ENCODE data around the gene ERVFRD-1.

ERVFRD-1 gene

DNA sequence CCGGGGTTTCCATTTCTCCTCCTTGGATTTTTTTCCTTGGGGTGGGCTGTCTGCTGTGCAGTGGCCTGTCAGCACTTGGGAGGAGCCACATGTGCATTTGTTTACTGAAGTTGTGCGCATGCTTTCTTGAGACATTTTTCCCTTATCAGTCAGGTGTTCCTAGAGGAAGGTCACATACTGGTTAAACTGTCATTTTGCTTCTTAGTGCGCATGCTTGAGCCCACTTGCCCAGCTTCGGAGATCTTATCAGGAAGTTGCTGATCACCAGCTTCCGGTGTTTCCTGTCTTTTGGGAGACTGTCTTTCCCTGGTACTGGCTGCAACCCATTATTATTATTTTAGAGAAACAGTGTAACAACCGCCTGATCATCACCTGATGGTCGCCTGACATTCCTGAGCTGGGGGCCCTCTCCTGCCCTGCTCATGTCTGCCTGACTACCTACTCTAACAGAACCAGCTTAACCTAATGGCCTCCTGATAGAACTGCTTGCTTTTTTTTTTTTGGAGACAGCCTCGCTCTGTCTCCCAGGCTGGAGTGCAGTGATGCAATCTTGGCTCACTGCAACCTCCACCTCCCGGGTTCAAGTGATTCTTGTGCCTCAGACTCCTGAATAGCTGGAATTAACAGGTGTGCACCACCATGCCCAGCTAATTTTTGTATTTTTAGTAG lies 378 bp upstream of the ERVFRD-1 start:
- TF ChIP-seq, protein P1, sequence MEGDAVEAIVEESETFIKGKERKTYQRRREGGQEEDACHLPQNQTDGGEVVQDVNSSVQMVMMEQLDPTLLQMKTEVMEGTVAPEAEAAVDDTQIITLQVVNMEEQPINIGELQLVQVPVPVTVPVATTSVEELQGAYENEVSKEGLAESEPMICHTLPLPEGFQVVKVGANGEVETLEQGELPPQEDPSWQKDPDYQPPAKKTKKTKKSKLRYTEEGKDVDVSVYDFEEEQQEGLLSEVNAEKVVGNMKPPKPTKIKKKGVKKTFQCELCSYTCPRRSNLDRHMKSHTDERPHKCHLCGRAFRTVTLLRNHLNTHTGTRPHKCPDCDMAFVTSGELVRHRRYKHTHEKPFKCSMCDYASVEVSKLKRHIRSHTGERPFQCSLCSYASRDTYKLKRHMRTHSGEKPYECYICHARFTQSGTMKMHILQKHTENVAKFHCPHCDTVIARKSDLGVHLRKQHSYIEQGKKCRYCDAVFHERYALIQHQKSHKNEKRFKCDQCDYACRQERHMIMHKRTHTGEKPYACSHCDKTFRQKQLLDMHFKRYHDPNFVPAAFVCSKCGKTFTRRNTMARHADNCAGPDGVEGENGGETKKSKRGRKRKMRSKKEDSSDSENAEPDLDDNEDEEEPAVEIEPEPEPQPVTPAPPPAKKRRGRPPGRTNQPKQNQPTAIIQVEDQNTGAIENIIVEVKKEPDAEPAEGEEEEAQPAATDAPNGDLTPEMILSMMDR (IDR thresholded peaks at IDR 0.05; ENCODE audit: extremely low read depth, missing control alignments), result no peak
- no peak for DNase-seq (ENCODE audit: low spot score)

DNA sequence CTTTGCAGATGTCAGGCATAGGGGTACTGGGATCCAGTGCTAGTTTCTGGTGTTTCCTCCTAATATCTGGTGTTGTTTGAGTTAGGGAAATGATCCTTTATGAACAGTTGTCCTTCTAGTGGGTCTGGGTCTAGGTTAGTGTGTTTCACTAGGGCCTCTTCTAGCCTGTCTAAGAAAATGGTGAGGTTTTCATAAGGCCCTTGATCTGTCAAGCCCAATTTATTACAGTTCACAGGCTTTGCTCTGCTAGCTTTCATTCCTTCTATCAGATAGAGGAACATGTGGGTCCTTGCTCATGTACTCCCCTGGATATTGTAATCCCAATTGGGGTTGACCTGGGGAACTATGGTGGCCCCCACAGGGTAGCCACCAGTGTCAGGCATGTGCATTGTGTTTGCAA lies 2.8 kb downstream of the ERVFRD-1 start:
- DNase-seq (ENCODE audit: low spot score), result no peak
- TF ChIP-seq, protein P1 (IDR thresholded peaks at IDR 0.05; ENCODE audit: extremely low read depth, missing control alignments), result no peak

- TF ChIP-seq, protein P1 (IDR thresholded peaks at IDR 0.05; ENCODE audit: extremely low read depth, missing control alignments), result no peak
- no peak for DNase-seq (ENCODE audit: low spot score)
These were observed 8.5 kb downstream of the ERVFRD-1 start for GRCh38 chr6:11103065-11103464.

DNA sequence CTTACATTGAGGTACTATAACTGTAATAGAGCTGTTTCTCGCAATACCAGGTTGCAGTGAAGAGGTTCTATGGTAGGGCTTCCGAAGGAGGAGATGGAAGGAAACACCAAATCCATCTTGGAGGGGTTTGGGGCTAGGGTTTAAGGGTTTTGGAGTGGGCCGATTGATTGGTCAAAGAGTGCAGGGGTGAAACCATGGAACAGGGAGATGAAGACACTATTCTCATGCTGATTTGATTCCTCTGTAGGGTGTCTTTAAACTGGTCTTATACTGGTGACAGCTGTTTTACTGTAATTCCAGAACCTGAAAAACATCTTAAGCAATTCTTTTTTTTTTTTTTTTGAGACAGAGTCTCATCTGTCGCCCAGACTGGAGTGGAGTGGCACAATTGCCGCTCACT lies 10.1 kb downstream of the ERVFRD-1 start:
- TF ChIP-seq, protein P1 (IDR thresholded peaks at IDR 0.05; ENCODE audit: extremely low read depth, missing control alignments), result no peak
- no peak for DNase-seq (ENCODE audit: low spot score)

- no peak for DNase-seq (ENCODE audit: low spot score)
- TF ChIP-seq, protein P1 (IDR thresholded peaks at IDR 0.05; ENCODE audit: extremely low read depth, missing control alignments), result no peak
These were observed 13.5 kb downstream of the ERVFRD-1 start for GRCh38 chr6:11098004-11098403.

DNA sequence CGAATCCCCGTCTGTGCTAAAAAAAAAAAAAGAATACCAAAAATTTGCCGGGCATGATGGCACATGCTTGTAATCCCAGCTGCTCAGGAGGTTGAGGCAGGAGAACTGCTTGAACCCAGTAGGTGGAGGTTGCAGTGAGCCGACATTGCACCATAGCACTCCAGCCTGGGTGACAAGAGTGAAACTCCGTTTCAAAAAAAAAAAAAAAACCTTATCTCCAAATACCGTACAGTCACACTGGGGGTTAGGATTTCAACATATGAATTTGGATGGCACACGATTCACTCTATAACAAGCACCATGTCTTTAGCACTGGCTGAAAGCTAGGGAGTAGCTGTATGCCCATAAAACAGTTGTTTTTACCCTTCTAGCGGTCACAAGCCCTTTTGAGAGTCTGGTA lies 14.0 kb downstream of the ERVFRD-1 start:
- TF ChIP-seq, protein P1 (IDR thresholded peaks at IDR 0.05; ENCODE audit: extremely low read depth, missing control alignments), result no peak
- DNase-seq (ENCODE audit: low spot score), result no peak

DNA sequence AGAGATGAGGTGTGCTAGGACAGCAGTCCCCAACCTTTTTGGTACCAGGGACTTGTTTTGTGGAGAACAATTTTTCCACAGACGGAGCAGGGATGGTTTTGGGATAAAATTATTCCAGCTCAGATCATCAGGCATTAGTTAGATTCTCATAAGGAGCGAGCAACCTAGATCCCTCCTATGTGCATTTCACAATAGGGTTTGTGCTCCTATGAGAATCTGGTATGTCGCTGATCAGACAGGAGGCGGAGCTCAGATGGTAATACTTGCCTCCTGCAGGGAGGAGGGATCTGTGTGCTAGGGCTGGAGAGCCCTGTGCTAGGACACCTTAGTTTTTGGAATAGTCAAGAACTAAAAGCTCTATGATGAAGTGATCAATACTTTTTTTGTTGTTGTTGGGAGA lies 15.4 kb downstream of the ERVFRD-1 start:
- TF ChIP-seq, protein P1 (IDR thresholded peaks at IDR 0.05; ENCODE audit: extremely low read depth, missing control alignments), result no peak
- DNase-seq (ENCODE audit: low spot score), result no peak

Data from GM20000 (cell line).